Loucy (cell line): Measurements from ENCODE around the gene LRRFIP1.

Source experiments
- CTCF ChIP-seq: fragments of 200-600 bp; sonication (generic); conservative IDR thresholded peaks from 2 replicates; pipeline ENCODE4 v1.5.1; 2014; ENCODE audit warnings: mild to moderate bottlenecking, antibody characterized with exemption, low read length
- EZH2phosphoT487 ChIP-seq: fragments of 200-600 bp; IDR thresholded peaks from 2 replicates; pipeline ENCODE4 v1.6.1; 2018; ENCODE audit warnings: antibody characterized with exemption, mild to moderate bottlenecking, moderate library complexity, borderline replicate concordance

DNA sequence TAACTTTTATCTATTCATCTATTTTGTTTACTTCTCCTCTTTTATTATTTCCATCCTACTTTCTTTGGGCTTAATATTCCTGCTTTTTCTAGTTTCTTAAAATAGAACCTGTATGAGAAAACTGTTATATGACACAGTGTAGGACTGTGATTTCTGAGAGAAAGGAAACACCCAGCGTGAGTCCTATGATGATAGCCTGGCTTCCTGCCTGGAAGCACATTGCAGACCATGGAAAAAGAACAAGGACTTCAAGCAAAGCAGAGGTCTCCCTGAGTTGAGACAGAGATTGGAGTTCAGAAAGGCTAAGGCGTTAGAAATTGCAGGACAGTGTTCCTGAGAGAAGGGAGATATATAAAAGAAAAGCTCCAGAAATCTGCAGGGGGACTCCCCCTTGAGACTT, 178.9 kb downstream of the LRRFIP1 start:
- TF ChIP-seq CTCF = no peak
- TF ChIP-seq EZH2phosphoT487 = no peak
